Stomach (tissue), 4 donors: ENCODE data around the gene TTC34.

ENCODE experiments used
- CTCF ChIP-seq, 7 experiments: fragments of 450-650 bp in 4 of 7; fragments of 200-600 bp in 3 of 7; sonication (generic) in 3 of 7; IDR thresholded peaks; one replicate each; pipeline ENCODE4 v1.5.1; 2016 to 2019; ENCODE audit warnings: antibody characterized with exemption in 7 of 7, control low read depth in 2 of 7, mild to moderate bottlenecking in 1 of 7
- EP300 ChIP-seq: sonication (generic); formaldehyde crosslinking; IDR thresholded peaks from one replicate; pipeline ENCODE4 v1.6.1; 2017; ENCODE audit warnings: antibody characterized with exemption
- POLR2A ChIP-seq, 4 donors: fragments of 450-650 bp; IDR thresholded peaks; one replicate each; pipeline ENCODE4 v1.6.1; 2016; ENCODE audit warnings: antibody characterized with exemption in 4 of 4, control low read depth in 2 of 4, mild to moderate bottlenecking in 1 of 4, moderate library complexity in 1 of 4
- POLR2AphosphoS5 ChIP-seq, 3 donors: sonication (generic); formaldehyde crosslinking; IDR thresholded peaks; one replicate each; pipeline ENCODE4 v1.6.1; 2016; ENCODE audit warnings: antibody characterized with exemption in 3 of 3

- no peak for TF ChIP-seq CTCF (IDR thresholded peaks at IDR 0.05)
- no peak for TF ChIP-seq POLR2A (IDR thresholded peaks at IDR 0.05)
- no peak for TF ChIP-seq EP300
- no peak for TF ChIP-seq POLR2AphosphoS5 (IDR thresholded peaks at IDR 0.05)
Measured at GRCh38 chr1:2611031-2611501, 190.4 kb downstream of the TTC34 start.
